Loucy (cell line): ENCODE measurements around the gene LIN28B.

Source experiments
- H2AFZ ChIP-seq: fragments of 200-600 bp; sonication (generic); 2 replicates; pipeline ENCODE4 v1.6.0; 2016; ENCODE audit warnings: antibody characterized with exemption, mild to moderate bottlenecking, low read length, moderate library complexity
- H3F3A ChIP-seq: fragments of 200-600 bp; 2 replicates; pipeline ENCODE4 v1.6.0; 2016; ENCODE audit warnings: antibody characterized with exemption, low read depth, mild to moderate bottlenecking
- H3K27me3 ChIP-seq: fragments of 200-600 bp; sonication (generic); 2 replicates; pipeline ENCODE4 v1.6.1; 2014; ENCODE audit warnings: low read length, mild to moderate bottlenecking; ENCODE audit not compliant: insufficient read depth, poor library complexity, severe bottlenecking
- H3K36me3 ChIP-seq: fragments of 200-600 bp; sonication (generic); 2 replicates; pipeline ENCODE4 v1.6.1; 2016; ENCODE audit warnings: low read length; ENCODE audit not compliant: insufficient read depth
- H3K4me1 ChIP-seq: fragments of 200-600 bp; sonication (generic); 2 replicates; pipeline ENCODE4 v1.5.1; 2014; ENCODE audit warnings: low read length, mild to moderate bottlenecking; ENCODE audit not compliant: insufficient read depth, poor library complexity, severe bottlenecking
- H3K4me2 ChIP-seq: fragments of 200-600 bp; sonication (generic); 2 replicates; pipeline ENCODE4 v1.6.0; 2014; ENCODE audit warnings: antibody characterized with exemption, low read length, low read depth, mild to moderate bottlenecking; ENCODE audit not compliant: poor library complexity, severe bottlenecking
- H3K4me3 ChIP-seq: fragments of 200-600 bp; sonication (generic); 2 replicates; pipeline ENCODE4 v1.5.1; 2014; ENCODE audit warnings: low read length, mild to moderate bottlenecking, mixed read lengths; ENCODE audit not compliant: poor library complexity, severe bottlenecking
- H3K79me2 ChIP-seq: fragments of 200-600 bp; sonication (generic); 2 replicates; pipeline ENCODE4 v1.6.1; 2014; ENCODE audit warnings: low read length; ENCODE audit not compliant: insufficient read depth
- H3K9ac ChIP-seq: fragments of 200-600 bp; sonication (generic); 2 replicates; pipeline ENCODE4 v1.6.0; 2014; ENCODE audit warnings: mild to moderate bottlenecking, low read depth, low read length, moderate library complexity; ENCODE audit not compliant: poor library complexity, severe bottlenecking
- H3K9me2 ChIP-seq: fragments of 200-600 bp; sonication (generic); replicated peaks from 2 replicates; pipeline ENCODE4 v1.6.1; 2016; ENCODE audit warnings: low read depth, low read length, mixed read lengths
- H3K9me3 ChIP-seq: fragments of 200-600 bp; sonication (generic); 2 replicates; pipeline ENCODE4 v1.6.1; 2014; ENCODE audit warnings: mild to moderate bottlenecking, antibody characterized with exemption, low read length, low read depth; ENCODE audit not compliant: insufficient read depth
- H4K20me1 ChIP-seq: fragments of 200-600 bp; sonication (generic); 2 replicates; pipeline ENCODE4 v1.6.0; 2014; ENCODE audit warnings: antibody characterized with exemption, low read length, mild to moderate bottlenecking; ENCODE audit not compliant: insufficient read depth, poor library complexity, severe bottlenecking
- CTCF ChIP-seq: fragments of 200-600 bp; sonication (generic); conservative IDR thresholded peaks from 2 replicates; pipeline ENCODE4 v1.5.1; 2014; ENCODE audit warnings: mild to moderate bottlenecking, antibody characterized with exemption, low read length
- EZH2phosphoT487 ChIP-seq: fragments of 200-600 bp; IDR thresholded peaks from 2 replicates; pipeline ENCODE4 v1.6.1; 2018; ENCODE audit warnings: antibody characterized with exemption, mild to moderate bottlenecking, moderate library complexity, borderline replicate concordance

The LIN28B gene

DNA sequence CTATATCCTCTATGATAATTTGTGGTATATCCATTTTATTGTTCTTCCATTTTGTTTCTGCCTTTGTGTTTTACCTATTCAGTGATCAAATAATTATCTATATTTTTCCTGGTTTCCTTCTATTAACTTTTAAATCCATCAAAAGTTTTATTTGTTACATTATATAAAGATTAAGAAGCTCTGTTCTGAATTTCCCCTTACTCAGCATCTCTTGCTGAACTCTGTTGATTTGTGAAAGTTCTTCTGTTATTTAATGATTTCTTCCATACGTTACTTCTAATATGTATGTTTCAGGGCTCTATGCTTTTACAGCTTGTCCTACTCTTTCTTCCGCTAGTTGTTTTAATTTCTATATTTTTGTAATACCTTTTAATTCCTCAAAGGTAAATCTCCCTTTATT lies 87.1 kb downstream of the LIN28B start:
- H3K9me2 ChIP-seq, result no peaks in the 10 kb centered on the region
- TF ChIP-seq CTCF (no peak), EZH2phosphoT487 (no peak)
- H3K9me3 ChIP-seq, result no peaks in the 10 kb centered on the region
- H4K20me1 ChIP-seq, result no peaks in the 10 kb centered on the region
- H3F3A ChIP-seq, result no peaks in the 10 kb centered on the region
- H3K9ac ChIP-seq, result no peak overlapping the region
- no peaks in the 10 kb centered on the region for H3K4me1 ChIP-seq
- H3K27me3 ChIP-seq, result no peaks in the 10 kb centered on the region
- no peaks in the 10 kb centered on the region for H3K79me2 ChIP-seq
- H3K36me3 ChIP-seq, result no peaks in the 10 kb centered on the region
- no peak overlapping the region for H3K4me2 ChIP-seq
- H2AFZ ChIP-seq, result no peak overlapping the region
- no peak overlapping the region for H3K4me3 ChIP-seq

- TF ChIP-seq CTCF, result no peak
- no peak for TF ChIP-seq EZH2phosphoT487
- Histone ChIP-seq H3K4me3 (no peak overlapping the region), H4K20me1 (no peaks in the 10 kb centered on the region), H3K9ac (no peak overlapping the region), H3K79me2 (no peaks in the 10 kb centered on the region), H3K36me3 (no peaks in the 10 kb centered on the region), H3K27me3 (no peaks in the 10 kb centered on the region), H3K4me2 (no peak overlapping the region), H3K9me3 (no peaks in the 10 kb centered on the region), H3K9me2 (no peaks in the 10 kb centered on the region), H3K4me1 (no peaks in the 10 kb centered on the region), H3F3A (no peaks in the 10 kb centered on the region), H2AFZ (no peak overlapping the region)
Measured at GRCh38 chr6:105045526-105045925, 88.6 kb downstream of the LIN28B start.

- H3K4me3 ChIP-seq, result no peak overlapping the region
- H3F3A ChIP-seq, result no peaks in the 10 kb centered on the region
- no peak overlapping the region for H3K9ac ChIP-seq
- peaks cover 4% of the 10 kb centered on the region; the same call in 1 of the 2 replicates for H3K79me2 ChIP-seq
- no peak overlapping the region for H2AFZ ChIP-seq
- H3K27me3 ChIP-seq, result no peaks in the 10 kb centered on the region
- TF ChIP-seq CTCF (no peak), EZH2phosphoT487 (no peak)
- H3K4me2 ChIP-seq, result no peak overlapping the region
- H3K9me3 ChIP-seq, result no peaks in the 10 kb centered on the region
- no peaks in the 10 kb centered on the region for H4K20me1 ChIP-seq
- H3K36me3 ChIP-seq, result no peaks in the 10 kb centered on the region
- no peaks in the 10 kb centered on the region for H3K4me1 ChIP-seq
- no peaks in the 10 kb centered on the region for H3K9me2 ChIP-seq
Measured at GRCh38 chr6:105051941-105052471, 95.1 kb downstream of the LIN28B start.
